ENCODE measurements around the gene RFC5. TPM values are rescaled to one million over a fixed set of nuclear protein-coding genes. Genes with fewer than 3 reads are reported as not detected.

Gene RFC5
- polyA plus RNA-seq, 1 experiment = 11.5 TPM

Small RNAs within 50 kb of the gene (small RNA-seq; reads per million reads assigned to genes)
- not detected for gene AC131159.1 (ENCODE audit: insufficient read length, low read depth, low replicate concordance)

Other genes starting within 250 kb of the RFC5 start
- not detected in 2 replicates for gene KSR2, start 47.7 kb upstream of the RFC5 start, polyA plus RNA-seq (2011; rRNA removed)
- 156 and 234 TPM in 2 replicates for gene WSB2, start 44.5 kb downstream of the RFC5 start, polyA plus RNA-seq (2011; rRNA removed)
- gene VSIG10, start 87.3 kb downstream of the RFC5 start, polyA plus RNA-seq (2011; rRNA removed) = 9.3 and 11.3 TPM in 2 replicates
- 145 and 201 TPM in 2 replicates for gene PEBP1, start 119.4 kb downstream of the RFC5 start, polyA plus RNA-seq (2011; rRNA removed)

All from BJ (cell line).